Transverse colon (tissue), 4 donors: ENCODE data around the gene HSD17B7. TPM values are rescaled to one million over a fixed set of nuclear protein-coding genes. Genes with fewer than 3 reads are reported as not detected.

Experiments
- DNase-seq: peaks from one replicate; pipeline ENCODE4 v3.0.0-alpha.2; 2019
- H3K27ac ChIP-seq, 4 donors: fragments of 200-600 bp; sonication (generic); 2 replicates each; pipeline ENCODE4 v1.5.1; 2016 to 2018; ENCODE audit warnings: inconsistent platforms in 4 of 4
- H3K27me3 ChIP-seq: fragments of 200-600 bp; sonication (generic); 2 replicates; pipeline ENCODE4 v1.5.1; 2017; ENCODE audit warnings: inconsistent platforms
- H3K36me3 ChIP-seq, 4 donors: fragments of 200-600 bp; sonication (generic); 2 replicates each; pipeline ENCODE4 v1.5.1; 2017 to 2019; ENCODE audit warnings: inconsistent platforms in 4 of 4
- H3K4me1 ChIP-seq, 4 donors: fragments of 200-600 bp; sonication (generic); 2 replicates each; pipeline ENCODE4 v1.5.1; 2017 to 2020; ENCODE audit warnings: inconsistent platforms in 4 of 4
- H3K4me3 ChIP-seq, 4 donors: fragments of 200-600 bp; sonication (generic); 1 replicate in 1 of 4; 2 replicates in 3 of 4; pipeline versions ENCODE4 v1.5.1 to v1.6.1; 2017 to 2019; ENCODE audit warnings: inconsistent platforms in 4 of 4
- H3K9me3 ChIP-seq, 2 donors: fragments of 200-600 bp; sonication (generic); 2 replicates each; pipeline ENCODE4 v1.5.1; 2017 to 2019; ENCODE audit warnings: inconsistent platforms in 2 of 2
- EP300 ChIP-seq: sonication (generic); formaldehyde crosslinking; IDR thresholded peaks from one replicate; pipeline ENCODE4 v1.6.1; 2017; ENCODE audit warnings: antibody characterized with exemption, low read depth
- POLR2A ChIP-seq: fragments of 450-650 bp; IDR thresholded peaks from one replicate; pipeline ENCODE4 v1.6.1; 2016; ENCODE audit warnings: antibody characterized with exemption, mild to moderate bottlenecking, moderate library complexity
- POLR2AphosphoS5 ChIP-seq, 3 donors: sonication (generic); formaldehyde crosslinking; IDR thresholded peaks; one replicate each; pipeline ENCODE4 v1.6.1; 2016; ENCODE audit warnings: antibody characterized with exemption in 3 of 3
- WGBS, 2 donors: methylation state at CpG; one replicate each; pipeline ENCODE4 v1.1.5; 2018; ENCODE audit warnings: low coverage in 1 of 2; 5-methylcytosine and 5-hydroxymethylcytosine counted together
- in situ Hi-C, 4 donors: fragments of 200-750 bp; cut with MboI; loops; one replicate each; pipeline versions ENCODE4 v1.15.0 to v1.15.1; 2017; ENCODE audit warnings: low sequenced_read_pairs in 3 of 4, low pct_ligation_motif_present in 1 of 4, low pct_unique_long_range_greater_than_20kb in 1 of 4
- intact Hi-C: fragments of 100-400 bp; cut with DNase I; formaldehyde crosslinking; loops from one replicate; pipeline ENCODE4 v1.15.1; 2023; ENCODE audit warnings: low total_unique reads
- total RNA-seq, 4 donors: library from RNA; depleted of rRNA; stranded (reverse); fragments of >200 nt; gene quantifications; one replicate each; pipeline ENCODE4 v1.1.0, GENCODE V29; 2016
- TF ChIP-seq, protein P1 (sequence below), 5 experiments: fragments of 200-600 bp in 3 of 5; fragments of 450-650 bp in 2 of 5; sonication (generic) in 3 of 5; IDR thresholded peaks; 1 replicate in 2 of 5; 2 replicates in 3 of 5; pipeline ENCODE4 v1.5.1; 2016 to 2017; ENCODE audit warnings: antibody characterized with exemption in 5 of 5, inconsistent platforms in 3 of 5, mild to moderate bottlenecking in 2 of 5, moderate library complexity in 1 of 5

HSD17B7 gene
- total RNA-seq, 4 donors from 2014 or later = 13.1 to 129 (median 17.5) TPM

DNA sequence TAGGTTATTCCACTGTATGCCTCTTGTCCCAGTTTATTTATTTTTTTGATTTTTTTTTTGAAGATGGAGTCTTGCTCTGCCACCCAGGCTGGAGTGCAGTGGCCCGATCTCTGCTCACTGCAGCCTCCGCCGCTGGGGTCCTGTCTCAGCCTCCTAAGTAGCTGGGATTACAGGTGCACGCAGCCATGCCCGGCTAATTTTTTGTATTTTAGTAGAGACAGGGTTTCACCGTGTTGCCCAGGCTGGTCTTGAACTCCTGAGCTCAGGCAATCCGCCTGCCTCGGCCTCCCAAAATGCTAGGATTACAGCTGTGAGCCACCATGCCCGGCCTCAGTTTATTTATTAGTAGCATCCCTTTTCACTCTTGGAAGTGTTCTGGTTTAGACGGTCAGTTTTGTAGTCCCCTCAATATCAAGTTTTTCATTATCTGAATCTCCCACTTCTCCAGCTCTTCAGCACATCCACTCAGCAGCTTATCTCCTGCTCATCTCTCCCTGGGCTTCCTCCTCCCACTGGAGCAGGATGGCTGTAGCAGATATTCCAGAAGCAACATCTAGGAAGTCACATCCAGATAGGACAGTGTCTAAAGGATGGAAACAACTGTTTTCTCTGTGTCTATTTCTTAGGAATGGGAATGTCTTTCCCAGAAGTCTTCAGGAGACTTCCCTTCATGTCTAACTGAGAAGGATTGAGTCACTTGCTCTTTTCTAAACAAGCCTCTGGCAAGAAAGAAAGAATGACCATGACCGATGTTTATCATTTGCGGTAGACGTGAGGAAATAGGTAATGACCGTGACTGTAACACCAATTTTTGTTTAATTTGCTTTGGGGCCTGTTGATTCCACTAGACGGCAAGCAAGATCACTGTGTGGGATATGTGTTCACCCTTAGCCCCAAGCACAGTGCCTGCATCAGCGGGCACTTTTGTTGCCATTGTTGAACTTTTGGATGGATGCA, 56.0 kb downstream of the HSD17B7 start:
- no peaks in the 10 kb centered on the region for H3K4me1 ChIP-seq
- no peaks in the 10 kb centered on the region for H3K9me3 ChIP-seq
- H3K27me3 ChIP-seq = no peaks in the 10 kb centered on the region
- H3K36me3 ChIP-seq = no peaks in the 10 kb centered on the region
- intact Hi-C loops (no loop called here), in situ Hi-C loops (no loop called here)
- TF ChIP-seq POLR2AphosphoS5 (IDR thresholded peaks at IDR 0.05) (peak in 1 of 3 donors; percentile 15), POLR2A (no peak)
- no peak overlapping the region for H3K27ac ChIP-seq
- H3K4me3 ChIP-seq = no peak overlapping the region
- DNase-seq = no peak
- 88 to 90% methylated on average over 15 to 16 of the region's 16 CpGs for WGBS, 2 donors

DNA sequence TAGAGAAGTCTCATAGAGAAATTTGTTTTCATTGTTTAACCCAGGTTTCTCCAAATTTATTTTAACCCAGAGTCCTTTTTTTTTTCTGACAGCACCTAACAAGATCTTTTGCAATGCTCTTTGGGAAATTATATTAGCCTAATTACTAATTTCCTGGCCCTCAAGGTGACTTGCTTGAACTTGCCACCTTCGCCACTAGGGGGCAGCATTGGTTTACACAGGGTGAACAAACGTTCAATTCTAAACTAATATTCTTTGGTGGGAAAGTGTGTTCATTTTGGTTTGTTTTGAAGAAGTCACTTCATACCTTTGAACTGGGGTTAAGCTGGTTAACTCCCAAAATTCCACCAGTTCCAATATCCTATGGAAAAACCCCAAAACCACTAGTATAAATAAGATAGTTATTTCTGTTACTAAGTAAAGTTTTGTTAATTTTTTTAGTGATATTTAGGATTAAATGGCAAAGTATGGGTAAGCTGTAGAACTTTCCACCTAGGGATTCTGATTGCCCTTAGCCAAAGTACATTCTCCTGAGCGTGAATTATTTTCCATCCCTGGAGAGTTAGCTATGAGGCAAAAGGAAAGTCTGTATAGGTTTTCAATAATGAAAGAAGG, 57.4 kb downstream of the HSD17B7 start:
- intact Hi-C loops = no loop called here

DNA sequence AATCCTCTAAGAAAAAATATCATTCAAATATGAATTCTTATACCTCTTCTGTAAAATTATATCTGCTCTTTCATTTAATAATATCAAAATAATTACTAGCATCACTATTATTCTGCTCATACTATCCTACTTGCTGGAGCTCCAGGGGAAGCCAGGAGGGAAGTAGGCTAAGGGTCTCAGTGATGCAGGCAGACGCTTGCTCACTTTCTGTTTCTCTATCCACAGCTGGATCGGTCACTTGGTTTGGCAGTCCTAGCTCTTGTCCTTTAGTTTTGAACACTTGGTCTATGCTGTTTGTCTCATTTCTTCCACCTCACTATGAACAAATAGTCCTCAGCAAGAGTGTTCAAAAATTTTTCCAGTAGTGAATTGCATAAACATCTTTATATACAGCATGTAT, 59.2 kb downstream of the HSD17B7 start:
- DNase-seq = no peak
- Histone ChIP-seq H3K36me3 (no peaks in the 10 kb centered on the region), H3K4me3 (no peak overlapping the region), H3K4me1 (no peaks in the 10 kb centered on the region), H3K27me3 (no peaks in the 10 kb centered on the region), H3K9me3 (no peaks in the 10 kb centered on the region), H3K27ac (no peak overlapping the region)
- intact Hi-C loops = no loop called here
- in situ Hi-C loops = loop anchor here (10.0 to 25.0 kb wide), 4 partner anchors 325 to 463 kb away; partner anchors contain the start of gene NUF2 (in 2 of the 4)
- TF ChIP-seq EP300 = no peak
- WGBS, 2 donors = 43 to 49% methylated on average over 2 of the region's 2 CpGs

More for the DNA sequence above, 57.4 kb downstream of the HSD17B7 start:
- TF ChIP-seq EP300 (no peak), POLR2AphosphoS5 (IDR thresholded peaks at IDR 0.05) (no peak), POLR2A (no peak)
- TF ChIP-seq, protein P1, sequence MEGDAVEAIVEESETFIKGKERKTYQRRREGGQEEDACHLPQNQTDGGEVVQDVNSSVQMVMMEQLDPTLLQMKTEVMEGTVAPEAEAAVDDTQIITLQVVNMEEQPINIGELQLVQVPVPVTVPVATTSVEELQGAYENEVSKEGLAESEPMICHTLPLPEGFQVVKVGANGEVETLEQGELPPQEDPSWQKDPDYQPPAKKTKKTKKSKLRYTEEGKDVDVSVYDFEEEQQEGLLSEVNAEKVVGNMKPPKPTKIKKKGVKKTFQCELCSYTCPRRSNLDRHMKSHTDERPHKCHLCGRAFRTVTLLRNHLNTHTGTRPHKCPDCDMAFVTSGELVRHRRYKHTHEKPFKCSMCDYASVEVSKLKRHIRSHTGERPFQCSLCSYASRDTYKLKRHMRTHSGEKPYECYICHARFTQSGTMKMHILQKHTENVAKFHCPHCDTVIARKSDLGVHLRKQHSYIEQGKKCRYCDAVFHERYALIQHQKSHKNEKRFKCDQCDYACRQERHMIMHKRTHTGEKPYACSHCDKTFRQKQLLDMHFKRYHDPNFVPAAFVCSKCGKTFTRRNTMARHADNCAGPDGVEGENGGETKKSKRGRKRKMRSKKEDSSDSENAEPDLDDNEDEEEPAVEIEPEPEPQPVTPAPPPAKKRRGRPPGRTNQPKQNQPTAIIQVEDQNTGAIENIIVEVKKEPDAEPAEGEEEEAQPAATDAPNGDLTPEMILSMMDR (IDR thresholded peaks at IDR 0.05) = peak; percentile 74 to 97 (median 94)
- Histone ChIP-seq H3K4me3 (no peak overlapping the region), H3K27ac (no peak overlapping the region), H3K27me3 (no peaks in the 10 kb centered on the region), H3K36me3 (no peaks in the 10 kb centered on the region), H3K9me3 (no peaks in the 10 kb centered on the region), H3K4me1 (no peaks in the 10 kb centered on the region)
- in situ Hi-C loops = no loop called here
- 13 to 14% methylated on average over 3 of the region's 3 CpGs for WGBS, 2 donors
- peak; percentile 82 for DNase-seq

DNA sequence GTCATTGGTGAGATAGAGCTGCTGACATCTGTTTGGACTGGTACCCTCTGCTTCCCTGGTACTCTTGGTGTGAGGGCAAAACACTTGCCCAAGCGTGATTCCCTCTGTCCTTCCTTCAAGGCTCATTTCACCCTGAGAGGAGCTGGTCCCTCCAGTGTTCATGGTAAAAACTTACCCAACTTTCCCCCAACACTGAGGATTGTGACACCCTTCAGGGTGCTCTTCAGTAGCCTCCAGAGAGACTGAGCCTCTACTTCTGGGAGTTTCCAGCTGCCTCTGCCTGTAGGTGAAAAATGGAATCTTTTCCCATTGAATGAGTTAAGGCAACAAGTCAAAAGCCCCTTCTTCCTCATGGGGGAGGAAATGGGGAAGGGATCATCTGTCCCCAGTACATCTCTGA, 60.8 kb downstream of the HSD17B7 start:
- DNase-seq = no peak
- 79 to 100% methylated on average over 1 of the region's 1 CpG for WGBS, 2 donors

DNA sequence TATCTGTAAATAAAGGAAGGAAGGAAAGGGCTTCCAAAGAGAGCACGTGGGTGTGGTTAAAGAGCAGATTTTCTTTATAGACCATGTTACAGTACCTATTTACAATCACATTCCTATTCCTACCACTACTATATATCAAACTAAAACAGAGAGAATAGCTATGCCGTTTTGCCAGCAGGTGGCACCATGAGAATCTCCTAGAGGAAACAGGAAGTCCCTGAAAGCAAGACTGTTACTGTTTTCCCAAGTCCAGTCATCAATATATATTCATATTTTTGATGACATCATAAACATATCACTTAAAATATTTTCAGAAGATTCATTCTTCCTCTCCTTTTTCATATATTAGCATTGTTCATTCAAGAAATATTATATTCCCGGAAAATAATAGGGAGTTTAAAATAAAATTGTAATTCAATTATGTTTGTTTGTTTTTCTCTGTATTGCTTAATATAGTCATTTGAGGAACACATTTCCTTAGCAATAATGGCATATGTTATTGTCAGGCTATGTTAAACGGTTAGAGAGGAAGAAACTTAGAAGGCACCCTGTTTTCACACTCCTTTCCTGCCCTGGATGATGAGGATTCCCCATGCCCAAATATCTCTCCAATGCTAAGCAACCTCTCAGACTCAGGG, 63.9 kb downstream of the HSD17B7 start:
- H3K27me3 ChIP-seq = no peaks in the 10 kb centered on the region
- no peak overlapping the region for H3K27ac ChIP-seq
- WGBS, 2 donors = 27 to 35% methylated on average over 4 of the region's 4 CpGs
- H3K9me3 ChIP-seq = no peaks in the 10 kb centered on the region
- intact Hi-C loops (no loop called here), in situ Hi-C loops (loop anchor here (10.0 to 25.0 kb wide), 4 partner anchors 320 to 458 kb away; partner anchors contain the start of gene NUF2 (in 2 of the 4))
- no peak for TF ChIP-seq EP300
- TF ChIP-seq, protein P1 (IDR thresholded peaks at IDR 0.05) = peak; percentile 51 to 76 (median 63)
- TF ChIP-seq POLR2A = no peak
- TF ChIP-seq POLR2AphosphoS5 (IDR thresholded peaks at IDR 0.05) = no peak
- no peaks in the 10 kb centered on the region for H3K4me1 ChIP-seq
- H3K36me3 ChIP-seq = no peaks in the 10 kb centered on the region
- DNase-seq = peak; percentile 63
- H3K4me3 ChIP-seq = no peak overlapping the region

More for the DNA sequence above, 60.8 kb downstream of the HSD17B7 start:
- Histone ChIP-seq H3K4me1 (no peaks in the 10 kb centered on the region), H3K9me3 (no peaks in the 10 kb centered on the region), H3K27me3 (no peaks in the 10 kb centered on the region), H3K36me3 (no peaks in the 10 kb centered on the region), H3K27ac (no peak overlapping the region), H3K4me3 (no peak overlapping the region)
- intact Hi-C loops (no loop called here), in situ Hi-C loops (loop anchor here (10.0 to 25.0 kb wide), 4 partner anchors 323 to 461 kb away; partner anchors contain the start of gene NUF2 (in 2 of the 4))
- no peak for TF ChIP-seq EP300
